GM12878 (cell line): ENCODE results near the gene LAMA2. TPM values are rescaled to one million over a fixed set of nuclear protein-coding genes. Genes with fewer than 3 reads are reported as not detected.

Source experiments
- ATAC-seq: fragments of 200-7000 bp; cut with Tn5 transposase; 3 replicates; pipeline ENCODE4 v1.9.1; 2020; ENCODE audit warnings: mild to moderate bottlenecking, moderate library complexity
- BruUV-seq: library from RNA; stranded (reverse); fragments of 400-500 nt; replicated peaks from 2 replicates; lab custom pipeline; 2021; lab: Mats Ljungman, UMichigan
- CTCF ChIA-PET: fragments of 300-600 bp; sonication (Branson Sonifier 250); formaldehyde crosslinking; extraction: SDS; loops from one replicate; lab custom pipeline; 2021; ENCODE audit warnings: inconsistent platforms; lab: Yijun Ruan, JAX
- POLR2A ChIA-PET: fragments of 350-600 bp; formaldehyde crosslinking; extraction: SDS; loops from one replicate; lab custom pipeline; 2021; ENCODE audit warnings: inconsistent platforms; lab: Charles Lee
- RAD21 ChIA-PET: fragments of 300-600 bp; sonication (Branson Sonifier 250); formaldehyde crosslinking; loops from one replicate; lab custom pipeline; 2023; ENCODE audit warnings: antibody characterized with exemption; ENCODE audit not compliant: unreplicated experiment; lab: Charles Lee
- SMC1A ChIA-PET: fragments of 300-600 bp; sonication (Branson Sonifier 250); formaldehyde crosslinking; loops from one replicate; lab custom pipeline; 2023; ENCODE audit not compliant: unreplicated experiment, uncharacterized antibody; lab: Charles Lee
- DNase-seq: peaks from one replicate; pipeline ENCODE4 v3.0.0-alpha.2; 2011; ENCODE audit warnings: low read depth, low spot score
- FAIRE-seq: peaks from 3 replicates; lab custom pipeline; 2011; peaks lifted over from hg19 to GRCh38; lab: Jason Lieb, UNC
- H2AFZ ChIP-seq: 2 replicates; pipeline ENCODE4 v1.6.0; 2011; ENCODE audit warnings: low read depth, low read length, control low read depth; ENCODE audit not compliant: control insufficient read depth
- H3K27ac ChIP-seq: 2 replicates; pipeline ENCODE4 v1.5.1; 2011; ENCODE audit warnings: control low read depth; ENCODE audit not compliant: control insufficient read depth, insufficient read depth
- H3K27me3 ChIP-seq, 2 experiments: replicated peaks in 1 of 2; 2 replicates each; pipeline versions ENCODE4 v1.6.0 to v1.6.1; 2011; ENCODE audit warnings: low read length in 1 of 2; ENCODE audit not compliant: control insufficient read depth in 2 of 2, insufficient read depth in 2 of 2
- H3K36me3 ChIP-seq, 2 experiments: 2 replicates each; pipeline ENCODE4 v1.5.1; 2011; ENCODE audit warnings: low read length in 1 of 2; ENCODE audit not compliant: control insufficient read depth in 2 of 2, insufficient read depth in 2 of 2
- H3K4me1 ChIP-seq: 2 replicates; pipeline ENCODE4 v1.6.1; 2011; ENCODE audit warnings: mild to moderate bottlenecking, low read length, moderate library complexity, mixed read lengths; ENCODE audit not compliant: control insufficient read depth, insufficient read depth
- H3K4me2 ChIP-seq: 2 replicates; pipeline ENCODE4 v1.6.0; 2011; ENCODE audit warnings: control low read depth; ENCODE audit not compliant: control insufficient read depth, insufficient read depth
- H3K4me3 ChIP-seq: fragments of 200-600 bp; sonication (generic); 2 replicates; pipeline ENCODE4 v1.5.1; 2016
- H3K79me2 ChIP-seq: 2 replicates; pipeline ENCODE4 v1.6.0; 2011; ENCODE audit warnings: low read length; ENCODE audit not compliant: control insufficient read depth, insufficient read depth
- H3K9ac ChIP-seq: 2 replicates; pipeline ENCODE4 v1.8.0; 2011; ENCODE audit warnings: low read length, control low read depth, mixed read lengths; ENCODE audit not compliant: control insufficient read depth, insufficient read depth
- H3K9me3 ChIP-seq: replicated peaks from 3 replicates; pipeline ENCODE4 v1.5.1; 2011; ENCODE audit warnings: mild to moderate bottlenecking, low read length; ENCODE audit not compliant: control insufficient read depth, insufficient read depth
- H4K20me1 ChIP-seq: 2 replicates; pipeline ENCODE4 v1.6.0; 2011; ENCODE audit not compliant: control insufficient read depth, insufficient read depth
- BHLHE40 ChIP-seq, 2 experiments: fragments of 450-650 bp in 1 of 2; IDR thresholded peaks; 2 replicates each; pipeline ENCODE4 v1.6.1; 2011 to 2017; ENCODE audit warnings: low read depth in 2 of 2, borderline replicate concordance in 1 of 2, improper control_type of control experiment in 1 of 2, low read length in 1 of 2, mild to moderate bottlenecking in 1 of 2
- ESRRA ChIP-seq: IDR thresholded peaks from 2 replicates; pipeline ENCODE4 v1.6.1; 2012; ENCODE audit warnings: mild to moderate bottlenecking, low read length, improper control_type of control experiment
- ETV6 ChIP-seq, 2 experiments: fragments of 450-650 bp in 1 of 2; IDR thresholded peaks in 1 of 2; conservative IDR thresholded peaks in 1 of 2; 2 replicates each; pipeline ENCODE4 v1.6.1; 2014; ENCODE audit warnings: antibody characterized with exemption in 1 of 2, borderline replicate concordance in 1 of 2, low read depth in 1 of 2, mild to moderate bottlenecking in 1 of 2, moderate library complexity in 1 of 2
- FOXK2 ChIP-seq: fragments of 450-650 bp; IDR thresholded peaks from 2 replicates; pipeline ENCODE4 v1.6.1; 2017; ENCODE audit warnings: mild to moderate bottlenecking, moderate library complexity
- KAT2A ChIP-seq: conservative IDR thresholded peaks from 2 replicates; pipeline ENCODE4 v1.6.1; 2011; ENCODE audit warnings: low read depth, low read length; ENCODE audit not compliant: control insufficient read depth
- SREBF1 ChIP-seq: IDR thresholded peaks from 2 replicates; pipeline ENCODE4 v1.6.1; 2012; ENCODE audit warnings: mild to moderate bottlenecking, low read length
- ZNF207 ChIP-seq: fragments of 450-650 bp; IDR thresholded peaks from 2 replicates; pipeline ENCODE4 v1.6.1; 2014; ENCODE audit warnings: antibody characterized with exemption, mild to moderate bottlenecking, borderline replicate concordance
- ZNF384 ChIP-seq: IDR thresholded peaks from 2 replicates; pipeline ENCODE4 v1.6.1; 2012; ENCODE audit warnings: low read depth, mild to moderate bottlenecking, low read length, improper control_type of control experiment, borderline replicate concordance
- WGBS: methylation state at CpG from one replicate; pipeline ENCODE4 v1.1.6; 2016; ENCODE audit warnings: low lambda C conversion rate; ENCODE audit not compliant: insufficient replicate concordance, insufficient coverage; ENCODE audit errors: missing lambda C conversion rate; 5-methylcytosine and 5-hydroxymethylcytosine counted together
- in situ Hi-C: fragments of 300-500 bp; cut with MboI; formaldehyde crosslinking; loops from 9 replicates; pipeline ENCODE4 v1.14.3; 2018; ENCODE audit warnings: mixed read lengths
- intact Hi-C: fragments of 100-400 bp; cut with micrococcal nuclease; formaldehyde crosslinking; loops from one replicate; pipeline ENCODE4 v1.14.2; 2022; ENCODE audit not compliant: unreplicated experiment
- polyA plus RNA-seq, 11 experiments: library from polyadenylated mRNA; depleted of rRNA in 4 of 11; unstranded in 6 of 11; stranded (reverse) in 5 of 11; fragments of >200 nt; fragmentation: Nextera tagmentation in 4 of 11; fragmentation: Illumina TruSeq in 1 of 11; extraction: Ambion mirVana in 4 of 11; extraction: Trizol in 1 of 11; gene quantifications; 1 replicate in 1 of 11; 2 replicates in 10 of 11; pipeline versions ENCODE4 v1.2.1 to v1.2.3, GENCODE V29; 2011 to 2016; ENCODE audit warnings: inconsistent platforms in 2 of 11, missing spikeins in 2 of 11, low read depth in 1 of 11
- total RNA-seq, 4 experiments: library from RNA; depleted of rRNA in 3 of 4; stranded (reverse); fragments of >200 nt in 3 of 4; fragmentation: Illumina TruSeq in 1 of 4; extraction: Trizol in 1 of 4; gene quantifications; 2 replicates each; pipeline versions ENCODE4 v1.2.1 to v1.2.3, GENCODE V29; 2013 to 2021
- TF ChIP-seq, protein P1 (sequence below): IDR thresholded peaks from 2 replicates; pipeline ENCODE4 v1.6.1; 2012; ENCODE audit warnings: improper control_type of control experiment, low read depth, low read length; ENCODE audit not compliant: insufficient replicate concordance
- TF ChIP-seq, protein P2 (sequence below): fragments of 450-650 bp; IDR thresholded peaks from 2 replicates; pipeline ENCODE4 v1.6.1; 2018; ENCODE audit warnings: mild to moderate bottlenecking, low read depth, moderate library complexity; ENCODE audit not compliant: partially characterized antibody
- TF ChIP-seq, protein P3 (sequence below): fragments of 450-650 bp; IDR thresholded peaks from 2 replicates; pipeline ENCODE4 v1.6.1; 2017; ENCODE audit warnings: low read depth, mild to moderate bottlenecking, moderate library complexity

Gene LAMA2
- total and polyA plus RNA-seq, 10 of the 15 experiments (the other 5 are each of a cell fraction or from before 2014, with no cell fraction given): 0.04 to 2.0 (median 0.37) TPM; not detected in 1

DNA sequence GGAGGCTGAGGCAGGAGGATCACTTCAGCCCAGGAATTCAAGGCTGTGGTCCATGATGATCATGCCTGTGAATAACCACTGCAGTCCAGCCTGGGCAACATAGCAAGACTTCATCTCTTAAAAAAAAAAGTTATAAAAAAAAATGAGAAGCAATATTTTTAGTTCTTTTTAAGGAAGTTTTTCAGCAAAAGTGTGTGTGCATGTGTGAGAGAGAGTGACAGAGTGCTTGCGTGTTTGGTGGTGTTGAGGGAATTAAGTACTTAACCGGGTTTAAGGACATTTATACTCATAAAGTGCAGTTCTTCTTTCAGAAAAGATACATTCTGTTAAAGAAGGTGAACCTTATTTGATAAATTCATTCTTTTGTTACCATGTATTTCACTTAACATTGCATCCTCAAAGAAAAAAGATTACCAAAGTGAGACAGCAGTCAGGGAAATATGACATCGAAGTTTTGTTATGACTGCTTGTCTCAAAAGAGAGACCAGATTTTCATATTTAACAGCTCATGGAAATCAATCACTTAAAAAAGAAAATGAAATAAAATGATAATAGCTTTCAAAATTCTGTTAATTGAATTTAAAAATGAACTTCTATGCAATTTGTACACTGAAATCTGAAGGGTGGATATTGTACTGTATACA, 572.3 kb downstream of the LAMA2 start (continued):
- TF ChIP-seq, protein P1, sequence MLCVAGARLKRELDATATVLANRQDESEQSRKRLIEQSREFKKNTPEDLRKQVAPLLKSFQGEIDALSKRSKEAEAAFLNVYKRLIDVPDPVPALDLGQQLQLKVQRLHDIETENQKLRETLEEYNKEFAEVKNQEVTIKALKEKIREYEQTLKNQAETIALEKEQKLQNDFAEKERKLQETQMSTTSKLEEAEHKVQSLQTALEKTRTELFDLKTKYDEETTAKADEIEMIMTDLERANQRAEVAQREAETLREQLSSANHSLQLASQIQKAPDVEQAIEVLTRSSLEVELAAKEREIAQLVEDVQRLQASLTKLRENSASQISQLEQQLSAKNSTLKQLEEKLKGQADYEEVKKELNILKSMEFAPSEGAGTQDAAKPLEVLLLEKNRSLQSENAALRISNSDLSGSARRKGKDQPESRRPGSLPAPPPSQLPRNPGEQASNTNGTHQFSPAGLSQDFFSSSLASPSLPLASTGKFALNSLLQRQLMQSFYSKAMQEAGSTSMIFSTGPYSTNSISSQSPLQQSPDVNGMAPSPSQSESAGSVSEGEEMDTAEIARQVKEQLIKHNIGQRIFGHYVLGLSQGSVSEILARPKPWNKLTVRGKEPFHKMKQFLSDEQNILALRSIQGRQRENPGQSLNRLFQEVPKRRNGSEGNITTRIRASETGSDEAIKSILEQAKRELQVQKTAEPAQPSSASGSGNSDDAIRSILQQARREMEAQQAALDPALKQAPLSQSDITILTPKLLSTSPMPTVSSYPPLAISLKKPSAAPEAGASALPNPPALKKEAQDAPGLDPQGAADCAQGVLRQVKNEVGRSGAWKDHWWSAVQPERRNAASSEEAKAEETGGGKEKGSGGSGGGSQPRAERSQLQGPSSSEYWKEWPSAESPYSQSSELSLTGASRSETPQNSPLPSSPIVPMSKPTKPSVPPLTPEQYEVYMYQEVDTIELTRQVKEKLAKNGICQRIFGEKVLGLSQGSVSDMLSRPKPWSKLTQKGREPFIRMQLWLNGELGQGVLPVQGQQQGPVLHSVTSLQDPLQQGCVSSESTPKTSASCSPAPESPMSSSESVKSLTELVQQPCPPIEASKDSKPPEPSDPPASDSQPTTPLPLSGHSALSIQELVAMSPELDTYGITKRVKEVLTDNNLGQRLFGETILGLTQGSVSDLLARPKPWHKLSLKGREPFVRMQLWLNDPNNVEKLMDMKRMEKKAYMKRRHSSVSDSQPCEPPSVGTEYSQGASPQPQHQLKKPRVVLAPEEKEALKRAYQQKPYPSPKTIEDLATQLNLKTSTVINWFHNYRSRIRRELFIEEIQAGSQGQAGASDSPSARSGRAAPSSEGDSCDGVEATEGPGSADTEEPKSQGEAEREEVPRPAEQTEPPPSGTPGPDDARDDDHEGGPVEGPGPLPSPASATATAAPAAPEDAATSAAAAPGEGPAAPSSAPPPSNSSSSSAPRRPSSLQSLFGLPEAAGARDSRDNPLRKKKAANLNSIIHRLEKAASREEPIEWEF: no peak
- TF ChIP-seq ZNF207 (no peak), ESRRA (no peak)

- no peak overlapping the region for H3K27ac ChIP-seq
- H3K79me2 ChIP-seq: no peaks in the 10 kb centered on the region
- H3K9ac ChIP-seq: no peak overlapping the region
- H3K4me2 ChIP-seq: no peak overlapping the region
- POLR2A ChIA-PET: no interaction called here
- FAIRE-seq (no peak), DNase-seq (no peak), ATAC-seq (no peak)
- WGBS: 11% methylated on average over 2 of the region's 2 CpGs
- no peak overlapping the region for H2AFZ ChIP-seq
- H3K4me1 ChIP-seq: no peaks in the 10 kb centered on the region
- RAD21 ChIA-PET: no interaction called here
- H3K36me3 ChIP-seq: no peaks in the 10 kb centered on the region
- no TSS peak for BruUV-seq
- intact Hi-C loops (no loop called here), in situ Hi-C loops (no loop called here)
- SMC1A ChIA-PET: no interaction called here
- peaks cover 0 to 8% of the 10 kb centered on the region in 2 experiments; a peak in 1 of 4 replicates for H3K27me3 ChIP-seq
- H3K9me3 ChIP-seq: no peaks in the 10 kb centered on the region
- no peaks in the 10 kb centered on the region for H4K20me1 ChIP-seq
- no peak overlapping the region for H3K4me3 ChIP-seq
- CTCF ChIA-PET: no interaction called here
- TF ChIP-seq, protein P2, sequence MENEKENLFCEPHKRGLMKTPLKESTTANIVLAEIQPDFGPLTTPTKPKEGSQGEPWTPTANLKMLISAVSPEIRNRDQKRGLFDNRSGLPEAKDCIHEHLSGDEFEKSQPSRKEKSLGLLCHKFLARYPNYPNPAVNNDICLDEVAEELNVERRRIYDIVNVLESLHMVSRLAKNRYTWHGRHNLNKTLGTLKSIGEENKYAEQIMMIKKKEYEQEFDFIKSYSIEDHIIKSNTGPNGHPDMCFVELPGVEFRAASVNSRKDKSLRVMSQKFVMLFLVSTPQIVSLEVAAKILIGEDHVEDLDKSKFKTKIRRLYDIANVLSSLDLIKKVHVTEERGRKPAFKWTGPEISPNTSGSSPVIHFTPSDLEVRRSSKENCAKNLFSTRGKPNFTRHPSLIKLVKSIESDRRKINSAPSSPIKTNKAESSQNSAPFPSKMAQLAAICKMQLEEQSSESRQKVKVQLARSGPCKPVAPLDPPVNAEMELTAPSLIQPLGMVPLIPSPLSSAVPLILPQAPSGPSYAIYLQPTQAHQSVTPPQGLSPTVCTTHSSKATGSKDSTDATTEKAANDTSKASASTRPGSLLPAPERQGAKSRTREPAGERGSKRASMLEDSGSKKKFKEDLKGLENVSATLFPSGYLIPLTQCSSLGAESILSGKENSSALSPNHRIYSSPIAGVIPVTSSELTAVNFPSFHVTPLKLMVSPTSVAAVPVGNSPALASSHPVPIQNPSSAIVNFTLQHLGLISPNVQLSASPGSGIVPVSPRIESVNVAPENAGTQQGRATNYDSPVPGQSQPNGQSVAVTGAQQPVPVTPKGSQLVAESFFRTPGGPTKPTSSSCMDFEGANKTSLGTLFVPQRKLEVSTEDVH: no peak
- TF ChIP-seq BHLHE40 (IDR thresholded peaks at IDR 0.05; ENCODE audit: borderline replicate concordance in 1 of 2, low read depth in 2 of 2, low read length in 1 of 2): no peak
- no peak for TF ChIP-seq ETV6 (conservative IDR thresholded peaks at IDR 0.05 in 1 of 2, IDR thresholded peaks at IDR 0.05 in 1 of 2; ENCODE audit: borderline replicate concordance in 1 of 2, low read depth in 1 of 2)
- TF ChIP-seq KAT2A: no peak
- no peak for TF ChIP-seq SREBF1
- TF ChIP-seq FOXK2: no peak
- TF ChIP-seq ZNF384: no peak
- TF ChIP-seq, protein P3, sequence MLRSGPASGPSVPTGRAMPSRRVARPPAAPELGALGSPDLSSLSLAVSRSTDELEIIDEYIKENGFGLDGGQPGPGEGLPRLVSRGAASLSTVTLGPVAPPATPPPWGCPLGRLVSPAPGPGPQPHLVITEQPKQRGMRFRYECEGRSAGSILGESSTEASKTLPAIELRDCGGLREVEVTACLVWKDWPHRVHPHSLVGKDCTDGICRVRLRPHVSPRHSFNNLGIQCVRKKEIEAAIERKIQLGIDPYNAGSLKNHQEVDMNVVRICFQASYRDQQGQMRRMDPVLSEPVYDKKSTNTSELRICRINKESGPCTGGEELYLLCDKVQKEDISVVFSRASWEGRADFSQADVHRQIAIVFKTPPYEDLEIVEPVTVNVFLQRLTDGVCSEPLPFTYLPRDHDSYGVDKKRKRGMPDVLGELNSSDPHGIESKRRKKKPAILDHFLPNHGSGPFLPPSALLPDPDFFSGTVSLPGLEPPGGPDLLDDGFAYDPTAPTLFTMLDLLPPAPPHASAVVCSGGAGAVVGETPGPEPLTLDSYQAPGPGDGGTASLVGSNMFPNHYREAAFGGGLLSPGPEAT: no peak
These were observed 577.3 kb downstream of the LAMA2 start for GRCh38 chr6:129460221-129460620.
